Testis (tissue), 3 donors: ENCODE measurements around the gene LRRC19. TPM values are rescaled to one million over a fixed set of nuclear protein-coding genes. Genes with fewer than 3 reads are reported as not detected.

Source experiments
- DNase-seq: peaks from one replicate; pipeline ENCODE4 v3.0.0-alpha.2; 2019
- H3K27ac ChIP-seq, 2 donors: fragments of 200-600 bp; sonication (generic); one replicate each; pipeline ENCODE4 v1.5.1; 2019
- H3K27me3 ChIP-seq: fragments of 200-600 bp; sonication (generic); one replicate; pipeline ENCODE4 v1.5.1; 2019
- H3K36me3 ChIP-seq: fragments of 200-600 bp; sonication (generic); one replicate; pipeline ENCODE4 v1.5.1; 2017; ENCODE audit warnings: low read depth; ENCODE audit errors: missing control alignments
- H3K4me1 ChIP-seq: fragments of 200-600 bp; sonication (generic); one replicate; pipeline ENCODE4 v1.5.1; 2019
- H3K4me3 ChIP-seq, 2 donors: fragments of 200-600 bp; sonication (generic); one replicate each; pipeline ENCODE4 v1.5.1; 2017 to 2019
- H3K9me3 ChIP-seq: fragments of 200-600 bp; sonication (generic); one replicate; pipeline ENCODE4 v1.5.1; 2017
- POLR2A ChIP-seq: fragments of 450-650 bp; IDR thresholded peaks from one replicate; pipeline ENCODE4 v1.6.1; 2017; ENCODE audit warnings: antibody characterized with exemption, mild to moderate bottlenecking, moderate library complexity
- WGBS, 2 donors: methylation state at CpG; one replicate each; pipeline ENCODE4 v1.1.5; 2018; 5-methylcytosine and 5-hydroxymethylcytosine counted together
- intact Hi-C: fragments of 100-400 bp; cut with DNase I; formaldehyde crosslinking; loops from one replicate; pipeline ENCODE4 v1.15.1; 2023; ENCODE audit warnings: low total_unique reads
- polyA plus RNA-seq: library from polyadenylated mRNA; stranded (reverse); fragments of 350-450 nt; fragmentation: Illumina TruSeq; extraction: RNeasy Lipid Tissue Mini Kit (QIAGEN cat#74804); gene quantifications from one replicate; pipeline ENCODE4 v1.2.3, GENCODE V29; 2014; ENCODE audit warnings: low read depth, low replicate concordance; ENCODE audit not compliant: insufficient read depth
- total RNA-seq, 2 donors: library from RNA; depleted of rRNA; stranded (reverse); fragments of >200 nt; gene quantifications; one replicate each; pipeline ENCODE4 v1.2.3, GENCODE V29; 2016
- TF ChIP-seq, protein P1 (sequence below), 3 experiments: fragments of 450-650 bp in 2 of 3; fragments of 200-600 bp in 1 of 3; sonication (generic) in 1 of 3; IDR thresholded peaks; one replicate each; pipeline ENCODE4 v1.5.1; 2016 to 2019; ENCODE audit warnings: antibody characterized with exemption in 3 of 3, mild to moderate bottlenecking in 2 of 3, moderate library complexity in 1 of 3

LRRC19 gene
- total and polyA plus RNA-seq, 3 donors from 2014 or later = 0.08 to 0.38 TPM; not detected in 1

DNA sequence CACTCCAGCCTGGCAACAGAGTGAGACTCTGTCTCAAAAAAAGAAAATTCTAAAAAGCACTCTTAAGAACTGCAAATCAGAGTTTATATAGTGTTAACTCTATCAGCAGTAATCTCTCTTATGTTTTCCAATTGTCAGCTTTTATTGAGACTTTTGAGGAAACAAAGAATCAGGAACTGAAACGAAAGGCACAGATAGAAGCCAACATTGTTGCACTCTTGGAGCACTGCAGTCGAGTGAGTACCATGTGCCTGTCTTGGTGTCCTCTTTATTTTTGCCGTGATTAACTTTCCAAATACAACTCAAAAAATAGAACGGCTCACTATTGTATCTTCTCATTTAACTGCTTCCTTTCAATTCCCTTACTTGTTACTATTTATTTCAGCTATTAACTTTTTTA is 41.7 kb upstream of the LRRC19 start:
- intact Hi-C loops = no loop called here

DNA sequence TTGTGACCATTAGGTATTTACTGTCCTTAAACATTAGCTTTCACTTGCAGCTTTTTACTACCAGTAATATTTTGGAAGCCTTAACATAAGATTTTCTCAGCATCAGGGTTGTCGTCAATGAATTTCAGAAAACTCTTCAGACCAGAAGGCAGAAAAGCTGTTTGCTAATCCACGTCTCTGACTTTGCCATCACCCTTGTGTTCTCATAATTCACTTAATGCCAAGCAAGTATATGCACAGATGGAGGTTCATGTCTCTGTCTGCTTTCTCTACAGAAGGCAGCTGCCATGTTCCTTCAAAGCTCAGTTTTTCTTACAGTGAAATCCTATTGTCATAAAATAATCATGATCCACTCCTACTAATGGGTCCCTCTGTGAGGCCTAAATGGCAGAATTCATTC is 37.7 kb upstream of the LRRC19 start:
- TF ChIP-seq, protein P1, sequence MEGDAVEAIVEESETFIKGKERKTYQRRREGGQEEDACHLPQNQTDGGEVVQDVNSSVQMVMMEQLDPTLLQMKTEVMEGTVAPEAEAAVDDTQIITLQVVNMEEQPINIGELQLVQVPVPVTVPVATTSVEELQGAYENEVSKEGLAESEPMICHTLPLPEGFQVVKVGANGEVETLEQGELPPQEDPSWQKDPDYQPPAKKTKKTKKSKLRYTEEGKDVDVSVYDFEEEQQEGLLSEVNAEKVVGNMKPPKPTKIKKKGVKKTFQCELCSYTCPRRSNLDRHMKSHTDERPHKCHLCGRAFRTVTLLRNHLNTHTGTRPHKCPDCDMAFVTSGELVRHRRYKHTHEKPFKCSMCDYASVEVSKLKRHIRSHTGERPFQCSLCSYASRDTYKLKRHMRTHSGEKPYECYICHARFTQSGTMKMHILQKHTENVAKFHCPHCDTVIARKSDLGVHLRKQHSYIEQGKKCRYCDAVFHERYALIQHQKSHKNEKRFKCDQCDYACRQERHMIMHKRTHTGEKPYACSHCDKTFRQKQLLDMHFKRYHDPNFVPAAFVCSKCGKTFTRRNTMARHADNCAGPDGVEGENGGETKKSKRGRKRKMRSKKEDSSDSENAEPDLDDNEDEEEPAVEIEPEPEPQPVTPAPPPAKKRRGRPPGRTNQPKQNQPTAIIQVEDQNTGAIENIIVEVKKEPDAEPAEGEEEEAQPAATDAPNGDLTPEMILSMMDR (IDR thresholded peaks at IDR 0.05) = no peak
- TF ChIP-seq POLR2A = no peak
- no peak overlapping the region for H3K4me3 ChIP-seq
- DNase-seq = no peak
- no peaks in the 10 kb centered on the region for H3K27me3 ChIP-seq
- no peak overlapping the region for H3K27ac ChIP-seq
- no peaks in the 10 kb centered on the region for H3K4me1 ChIP-seq
- 96 to 98% methylated on average over 2 of the region's 2 CpGs for WGBS, 2 donors
- no peaks in the 10 kb centered on the region for H3K36me3 ChIP-seq
- intact Hi-C loops = no loop called here
- no peaks in the 10 kb centered on the region for H3K9me3 ChIP-seq

More for the DNA sequence above, 41.7 kb upstream of the LRRC19 start:
- no peak overlapping the region for H3K27ac ChIP-seq
- DNase-seq = no peak
- H3K27me3 ChIP-seq = no peaks in the 10 kb centered on the region
- no peaks in the 10 kb centered on the region for H3K9me3 ChIP-seq
- no peaks in the 10 kb centered on the region for H3K36me3 ChIP-seq
- H3K4me1 ChIP-seq = no peaks in the 10 kb centered on the region
- WGBS, 2 donors = 47 to 60% methylated on average over 4 of the region's 4 CpGs
- no peak overlapping the region for H3K4me3 ChIP-seq
- no peak for TF ChIP-seq POLR2A
- TF ChIP-seq, protein P1 (IDR thresholded peaks at IDR 0.05) = no peak

DNA sequence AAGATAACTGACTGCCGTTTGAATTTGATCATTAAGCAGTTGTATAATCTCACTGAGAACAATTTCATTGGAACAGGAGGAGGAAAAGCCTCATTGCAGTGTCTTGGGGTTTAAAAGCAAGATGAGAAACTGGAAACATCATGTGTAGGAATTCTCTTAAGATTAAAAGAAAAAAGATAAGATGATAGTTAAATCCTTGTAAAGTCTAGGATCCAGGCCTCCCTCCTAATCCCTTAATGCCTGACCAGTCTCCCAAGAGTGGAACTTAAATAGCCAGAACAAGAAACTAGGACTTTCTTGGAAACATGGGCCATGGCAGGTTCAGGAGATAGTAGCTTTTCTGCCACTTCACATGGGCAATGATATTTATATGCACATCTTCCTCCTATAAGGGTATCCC is 37.0 kb upstream of the LRRC19 start:
- intact Hi-C loops = no loop called here

GRCh38 chr9:27041746-27042145 is 36.3 kb upstream of the LRRC19 start:
- no peaks in the 10 kb centered on the region for H3K9me3 ChIP-seq
- no peak overlapping the region for H3K4me3 ChIP-seq
- no peak overlapping the region for H3K27ac ChIP-seq
- no peaks in the 10 kb centered on the region for H3K4me1 ChIP-seq
- no peaks in the 10 kb centered on the region for H3K36me3 ChIP-seq
- no peaks in the 10 kb centered on the region for H3K27me3 ChIP-seq
- TF ChIP-seq, protein P1 (IDR thresholded peaks at IDR 0.05) = no peak
- no peak for TF ChIP-seq POLR2A
- DNase-seq = no peak
- intact Hi-C loops = no loop called here

More for the DNA sequence above, 37.0 kb upstream of the LRRC19 start:
- no peak for TF ChIP-seq POLR2A
- TF ChIP-seq, protein P1 (IDR thresholded peaks at IDR 0.05) = no peak
- Histone ChIP-seq H3K9me3 (no peaks in the 10 kb centered on the region), H3K36me3 (no peaks in the 10 kb centered on the region), H3K27me3 (no peaks in the 10 kb centered on the region), H3K4me1 (no peaks in the 10 kb centered on the region), H3K27ac (no peak overlapping the region), H3K4me3 (no peak overlapping the region)
- no peak for DNase-seq
- 58 to 59% methylated on average over 1 of the region's 1 CpG for WGBS, 2 donors

DNA sequence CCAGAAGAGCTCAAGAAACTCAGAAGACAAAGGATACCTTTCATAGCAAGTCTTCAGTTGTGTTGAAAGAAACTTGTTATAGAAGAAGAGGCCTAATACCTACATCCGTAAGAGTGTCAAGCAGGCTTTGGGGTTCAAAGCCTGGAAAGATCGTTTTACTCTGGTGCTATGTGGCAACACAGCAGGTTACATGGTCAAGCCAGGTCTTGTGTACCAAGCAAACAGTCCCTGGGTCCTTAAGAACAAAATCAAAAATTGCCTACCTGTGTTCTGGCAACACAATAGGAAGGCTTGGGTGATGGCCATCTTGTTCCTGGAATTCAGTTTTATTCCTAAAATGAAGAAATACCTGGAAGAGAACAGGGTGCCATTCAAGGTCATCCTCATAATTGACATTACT is 32.0 kb upstream of the LRRC19 start:
- intact Hi-C loops = no loop called here
- no peaks in the 10 kb centered on the region for H3K9me3 ChIP-seq
- no peaks in the 10 kb centered on the region for H3K4me1 ChIP-seq
- no peaks in the 10 kb centered on the region for H3K27me3 ChIP-seq
- DNase-seq = no peak
- WGBS, 2 donors = 81 to 94% methylated on average over 2 of the region's 2 CpGs
- H3K4me3 ChIP-seq = no peak overlapping the region
- no peaks in the 10 kb centered on the region for H3K36me3 ChIP-seq
- no peak overlapping the region for H3K27ac ChIP-seq
- TF ChIP-seq, protein P1 (IDR thresholded peaks at IDR 0.05) = no peak
- TF ChIP-seq POLR2A = no peak
